ENCODE results near the gene ALPG. TPM values are rescaled to one million over a fixed set of nuclear protein-coding genes. Genes with fewer than 3 reads are reported as not detected.
"Not testable (repeated sequence)": the region's sequence is repeated elsewhere in the genome, so short reads cannot be mapped to it uniquely, and the experiment has no call there.

The ALPG gene
- total and polyA plus RNA-seq, 2 donors (not counting 3 experiments of a cell fraction or from before 2014, with no cell fraction given), result not detected

- FAIRE-seq (no peak), DNase-seq (ENCODE audit: low read depth, low spot score) (peak; percentile 46)
- Histone ChIP-seq H2AFZ (ENCODE audit: low read depth, low read length) (no peak overlapping the region), H3K9me3 (replicated peaks; ENCODE audit: control insufficient read depth, insufficient read depth, low read length) (no peaks in the 10 kb centered on the region), H3K79me2 (ENCODE audit: control insufficient read depth, insufficient read depth, low read length) (no peaks in the 10 kb centered on the region), H3K27me3 (ENCODE audit: control insufficient read depth in 2 of 2, insufficient read depth in 2 of 2, low read length in 2 of 2) (no peaks in the 10 kb centered on the region), H3K4me3 (replicated peaks in 1 of 3; ENCODE audit: insufficient read depth in 1 of 3, low read depth in 1 of 3, low read length in 3 of 3) (no peak overlapping the region), H3K9ac (replicated peaks; ENCODE audit: extremely low read depth, insufficient read depth, low read length) (no peak overlapping the region), H3K36me3 (ENCODE audit: control insufficient read depth in 2 of 2, extremely low read depth in 1 of 2, insufficient read depth in 2 of 2, low read length in 2 of 2) (no peaks in the 10 kb centered on the region), H4K20me1 (replicated peaks; ENCODE audit: control insufficient read depth, extremely low read depth, insufficient read depth, low read length) (no peaks in the 10 kb centered on the region), H3K9me1 (replicated peaks; ENCODE audit: control insufficient read depth, extremely low read depth, insufficient read depth, low read length) (no peaks in the 10 kb centered on the region), H3K4me1 (ENCODE audit: control insufficient read depth, extremely low read depth, insufficient read depth, low read length) (no peaks in the 10 kb centered on the region), H3K4me2 (ENCODE audit: insufficient read depth, low read length) (no peak overlapping the region), H3K27ac (ENCODE audit: insufficient read depth, low read depth, low read length) (no peak overlapping the region)
- TF ChIP-seq, protein P1, sequence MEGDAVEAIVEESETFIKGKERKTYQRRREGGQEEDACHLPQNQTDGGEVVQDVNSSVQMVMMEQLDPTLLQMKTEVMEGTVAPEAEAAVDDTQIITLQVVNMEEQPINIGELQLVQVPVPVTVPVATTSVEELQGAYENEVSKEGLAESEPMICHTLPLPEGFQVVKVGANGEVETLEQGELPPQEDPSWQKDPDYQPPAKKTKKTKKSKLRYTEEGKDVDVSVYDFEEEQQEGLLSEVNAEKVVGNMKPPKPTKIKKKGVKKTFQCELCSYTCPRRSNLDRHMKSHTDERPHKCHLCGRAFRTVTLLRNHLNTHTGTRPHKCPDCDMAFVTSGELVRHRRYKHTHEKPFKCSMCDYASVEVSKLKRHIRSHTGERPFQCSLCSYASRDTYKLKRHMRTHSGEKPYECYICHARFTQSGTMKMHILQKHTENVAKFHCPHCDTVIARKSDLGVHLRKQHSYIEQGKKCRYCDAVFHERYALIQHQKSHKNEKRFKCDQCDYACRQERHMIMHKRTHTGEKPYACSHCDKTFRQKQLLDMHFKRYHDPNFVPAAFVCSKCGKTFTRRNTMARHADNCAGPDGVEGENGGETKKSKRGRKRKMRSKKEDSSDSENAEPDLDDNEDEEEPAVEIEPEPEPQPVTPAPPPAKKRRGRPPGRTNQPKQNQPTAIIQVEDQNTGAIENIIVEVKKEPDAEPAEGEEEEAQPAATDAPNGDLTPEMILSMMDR (IDR thresholded peaks at IDR 0.05; ENCODE audit: extremely low read depth in 1 of 2, insufficient read depth in 1 of 2, low read depth in 1 of 2, low read length in 2 of 2), result peak; percentile 72 to 84
- TF ChIP-seq POLR2A (IDR thresholded peaks at IDR 0.05; ENCODE audit: low read depth, low read length) (no peak), POLR2AphosphoS5 (IDR thresholded peaks at IDR 0.05; ENCODE audit: insufficient read depth, low read depth, low read length) (no peak), EZH2 (IDR thresholded peaks at IDR 0.05; ENCODE audit: borderline replicate concordance, low read depth, low read length, severe bottlenecking) (no peak), GATA2 (IDR thresholded peaks at IDR 0.05; ENCODE audit: insufficient read depth, insufficient read length, low read depth, low read length) (no peak), MAX (IDR thresholded peaks at IDR 0.05; ENCODE audit: insufficient read depth, insufficient read length) (peak; percentile 7), JUN (IDR thresholded peaks at IDR 0.05; ENCODE audit: borderline replicate concordance, insufficient read depth, insufficient read length, low read depth) (no peak), FOS (IDR thresholded peaks at IDR 0.05; ENCODE audit: borderline replicate concordance, insufficient read depth, low read length) (peak; percentile 21), MYC (IDR thresholded peaks at IDR 0.05; ENCODE audit: low read depth, low read length) (peak; percentile 49)
- BruUV-seq (replicated peaks), result no TSS peak
- ChIA-PET POLR2A (no interaction called here), CTCF (interaction anchor here (0.9 to 1.5 kb wide), 7 partner anchors 9 to 545 kb away, joined by 3 to 9 read pairs (median 5); partner anchors contain the start of gene PRSS56)
- dilution Hi-C loops (cut with MboI; ENCODE audit: extremely low pct_ligation_motif_present, low sequenced_read_pairs) (no loop called here), intact Hi-C loops (cut with micrococcal nuclease) (no loop called here)
Observed at GRCh38 chr2:232444409-232445148, 37.9 kb downstream of the ALPG start.

- H2AFZ ChIP-seq (ENCODE audit: low read depth, low read length); FAIRE-seq; dilution Hi-C loops (cut with MboI; ENCODE audit: extremely low pct_ligation_motif_present, low sequenced_read_pairs); H3K27me3 ChIP-seq (ENCODE audit: control insufficient read depth in 2 of 2, insufficient read depth in 2 of 2, low read length in 2 of 2); H3K79me2 ChIP-seq (ENCODE audit: control insufficient read depth, insufficient read depth, low read length); H3K4me1 ChIP-seq (ENCODE audit: control insufficient read depth, extremely low read depth, insufficient read depth, low read length); H3K27ac ChIP-seq (ENCODE audit: insufficient read depth, low read depth, low read length); DNase-seq (ENCODE audit: low read depth, low spot score); H3K36me3 ChIP-seq (ENCODE audit: control insufficient read depth in 2 of 2, extremely low read depth in 1 of 2, insufficient read depth in 2 of 2, low read length in 2 of 2); intact Hi-C loops (cut with micrococcal nuclease); BruUV-seq (replicated peaks); H4K20me1 ChIP-seq (replicated peaks; ENCODE audit: control insufficient read depth, extremely low read depth, insufficient read depth, low read length); H3K4me3 ChIP-seq (replicated peaks in 1 of 3; ENCODE audit: insufficient read depth in 1 of 3, low read depth in 1 of 3, low read length in 3 of 3); H3K4me2 ChIP-seq (ENCODE audit: insufficient read depth, low read length); H3K9me1 ChIP-seq (replicated peaks; ENCODE audit: control insufficient read depth, extremely low read depth, insufficient read depth, low read length); H3K9me3 ChIP-seq (replicated peaks; ENCODE audit: control insufficient read depth, insufficient read depth, low read length); H3K9ac ChIP-seq (replicated peaks; ENCODE audit: extremely low read depth, insufficient read depth, low read length); POLR2A ChIA-PET: not testable (repeated sequence)
- CTCF ChIA-PET, result interaction anchor here (0.9 to 3.1 kb wide), 8 partner anchors 8 to 546 kb away, joined by 3 to 44 read pairs (median 5); partner anchors contain the start of gene PRSS56
Observed at GRCh38 chr2:232445149-232445885, 38.7 kb downstream of the ALPG start.

All from endothelial cell of umbilical vein (primary cell).